IMR-90 (cell line): ENCODE results near the gene RMI2. TPM values are rescaled to one million over a fixed set of nuclear protein-coding genes. Genes with fewer than 3 reads are reported as not detected.

Source experiments
- ATAC-seq: fragments of 200-7000 bp; cut with Tn5 transposase; 2 replicates; pipeline ENCODE4 v1.9.1; 2020; ENCODE audit warnings: low read depth, mild to moderate bottlenecking, moderate library complexity
- BruUV-seq: library from RNA; stranded (reverse); fragments of 400-500 nt; replicated peaks from 2 replicates; lab custom pipeline; 2021; lab: Mats Ljungman, UMichigan
- CTCF ChIA-PET: fragments of 300-600 bp; formaldehyde crosslinking; extraction: SDS; loops from one replicate; lab custom pipeline; 2021; ENCODE audit warnings: antibody characterized with exemption; lab: Yijun Ruan, JAX
- POLR2A ChIA-PET: fragments of 300-600 bp; sonication (Branson Sonifier 250); formaldehyde crosslinking; loops from one replicate; lab custom pipeline; 2022; ENCODE audit warnings: antibody characterized with exemption; ENCODE audit not compliant: unreplicated experiment; lab: Charles Lee
- DNase-seq: peaks from one replicate; pipeline ENCODE4 v3.0.0; 2013
- H2AFZ ChIP-seq: replicated peaks from 2 replicates; pipeline ENCODE3; 2013; ENCODE audit warnings: low read length, mild to moderate bottlenecking; ENCODE audit not compliant: poor library complexity
- H2AK5ac ChIP-seq: 2 replicates; pipeline ENCODE4 v1.6.1; 2013; ENCODE audit warnings: low read depth, low read length, inconsistent platforms
- H2AK9ac ChIP-seq: replicated peaks from 2 replicates; pipeline ENCODE3; 2013; ENCODE audit warnings: mild to moderate bottlenecking, low read depth, low read length, moderate library complexity; ENCODE audit not compliant: poor library complexity
- H2BK120ac ChIP-seq: 2 replicates; pipeline ENCODE4 v1.6.1; 2013; ENCODE audit warnings: low read depth, low read length, inconsistent platforms
- H2BK15ac ChIP-seq: 3 replicates; pipeline ENCODE4 v1.6.1; 2013; ENCODE audit warnings: low read depth, low read length, inconsistent platforms
- H2BK20ac ChIP-seq: 2 replicates; pipeline ENCODE4 v1.6.1; 2013; ENCODE audit warnings: low read depth, mild to moderate bottlenecking, inconsistent platforms, low read length, moderate library complexity
- H2BK5ac ChIP-seq: 2 replicates; pipeline ENCODE4 v1.6.1; 2013; ENCODE audit warnings: mild to moderate bottlenecking, low read depth, low read length, inconsistent platforms; ENCODE audit not compliant: poor library complexity, severe bottlenecking
- H3K14ac ChIP-seq: replicated peaks from 2 replicates; pipeline ENCODE4 v1.6.1; 2013; ENCODE audit warnings: low read depth, low read length, inconsistent platforms
- H3K18ac ChIP-seq: 2 replicates; pipeline ENCODE4 v1.6.1; 2013; ENCODE audit warnings: low read depth, low read length, control low read depth
- H3K23ac ChIP-seq: 2 replicates; pipeline ENCODE4 v1.6.1; 2013; ENCODE audit warnings: low read depth, low read length, inconsistent platforms
- H3K27ac ChIP-seq: 2 replicates; pipeline ENCODE4 v1.5.1; 2013; ENCODE audit warnings: mild to moderate bottlenecking, control low read depth, low read length; ENCODE audit not compliant: insufficient read depth
- H3K27me3 ChIP-seq: 2 replicates; pipeline ENCODE4 v1.6.1; 2013; ENCODE audit warnings: low read length; ENCODE audit not compliant: control insufficient read depth, insufficient read depth
- H3K36me3 ChIP-seq: 2 replicates; pipeline ENCODE4 v1.6.1; 2013; ENCODE audit warnings: low read length, mixed read lengths; ENCODE audit not compliant: control insufficient read depth, insufficient read depth
- H3K4ac ChIP-seq: 2 replicates; pipeline ENCODE4 v1.6.1; 2013; ENCODE audit warnings: low read depth, low read length, inconsistent platforms
- H3K4me1 ChIP-seq: 2 replicates; pipeline ENCODE4 v1.6.1; 2013; ENCODE audit warnings: low read length, mixed read lengths; ENCODE audit not compliant: control insufficient read depth, insufficient read depth
- H3K4me2 ChIP-seq: 2 replicates; pipeline ENCODE4 v1.6.1; 2013; ENCODE audit warnings: low read depth, mild to moderate bottlenecking, control low read depth, low read length, moderate library complexity
- H3K4me3 ChIP-seq: 2 replicates; pipeline ENCODE4 v1.5.1; 2013; ENCODE audit warnings: low read depth, mild to moderate bottlenecking, control low read depth, low read length, moderate library complexity; ENCODE audit not compliant: insufficient read depth
- H3K56ac ChIP-seq: 2 replicates; pipeline ENCODE4 v1.6.1; 2013; ENCODE audit warnings: low read length, inconsistent platforms; ENCODE audit not compliant: insufficient read depth; ENCODE audit errors: extremely low read depth
- H3K79me1 ChIP-seq, 2 experiments: 2 replicates each; pipeline ENCODE4 v1.6.1; 2013; ENCODE audit warnings: low read length in 2 of 2, inconsistent platforms in 1 of 2, low read depth in 1 of 2
- H3K9ac ChIP-seq: 2 replicates; pipeline ENCODE4 v1.6.1; 2013; ENCODE audit warnings: low read depth, low read length, control low read depth
- H3K9me1 ChIP-seq: 2 replicates; pipeline ENCODE4 v1.6.1; 2013; ENCODE audit warnings: low read length, inconsistent platforms; ENCODE audit not compliant: insufficient read depth
- H3K9me3 ChIP-seq: 2 replicates; pipeline ENCODE4 v1.6.1; 2013; ENCODE audit warnings: low read length; ENCODE audit not compliant: control insufficient read depth, insufficient read depth
- H4K20me1 ChIP-seq: 2 replicates; pipeline ENCODE4 v1.6.1; 2013; ENCODE audit warnings: low read length, inconsistent platforms; ENCODE audit not compliant: insufficient read depth
- H4K5ac ChIP-seq: 2 replicates; pipeline ENCODE4 v1.6.1; 2013; ENCODE audit warnings: mild to moderate bottlenecking, low read depth, low read length, control low read depth
- H4K8ac ChIP-seq, 2 experiments: 2 replicates each; pipeline ENCODE4 v1.6.1; 2013; ENCODE audit warnings: low read depth in 2 of 2, low read length in 2 of 2, control low read depth in 1 of 2, inconsistent platforms in 1 of 2
- H4K91ac ChIP-seq: 2 replicates; pipeline ENCODE4 v1.6.1; 2013; ENCODE audit warnings: low read depth, low read length, inconsistent platforms; ENCODE audit not compliant: insufficient read depth
- MAZ ChIP-seq: IDR thresholded peaks from 2 replicates; pipeline ENCODE4 v1.6.1; 2012; ENCODE audit warnings: low read depth, mild to moderate bottlenecking, low read length, improper control_type of control experiment, moderate library complexity, borderline replicate concordance
- NFE2L2 ChIP-seq: fragments of 150-350 bp; IDR thresholded peaks from 2 replicates; pipeline ENCODE4 v1.6.1; 2016; ENCODE audit warnings: low read depth, mild to moderate bottlenecking, low read length
- RAD21 ChIP-seq: IDR thresholded peaks from 2 replicates; pipeline ENCODE4 v1.6.1; 2012; ENCODE audit warnings: low read length, improper control_type of control experiment
- RCOR1 ChIP-seq: IDR thresholded peaks from 2 replicates; pipeline ENCODE4 v1.6.1; 2012; ENCODE audit warnings: mild to moderate bottlenecking, low read length, improper control_type of control experiment; ENCODE audit not compliant: insufficient replicate concordance
- WGBS, 2 experiments: methylation state at CpG; one replicate each; pipeline versions ENCODE4 v1.1.5 to v1.1.7; 2013; ENCODE audit warnings: missing lambda C conversion rate in 2 of 2; ENCODE audit not compliant: insufficient read length in 1 of 2; ENCODE audit errors: extremely low coverage in 2 of 2; 5-methylcytosine and 5-hydroxymethylcytosine counted together
- dilution Hi-C: fragments of 300-500 bp; cut with HindIII; formaldehyde crosslinking; loops from one replicate; pipeline ENCODE4 v1.14.3; 2018; ENCODE audit warnings: low sequenced_read_pairs; ENCODE audit not compliant: unreplicated experiment
- in situ Hi-C: fragments of 300-500 bp; cut with MboI; formaldehyde crosslinking; loops from 3 replicates; pipeline ENCODE4 v1.14.3; 2019; ENCODE audit warnings: low sequenced_read_pairs, inconsistent platforms, mixed read lengths
- intact Hi-C: fragments of 100-400 bp; cut with micrococcal nuclease; formaldehyde crosslinking; loops from 2 replicates; pipeline ENCODE4 v1.10.0; 2022
- polyA plus RNA-seq, 3 experiments: library from polyadenylated mRNA; depleted of rRNA; stranded (reverse); fragments of >200 nt; gene quantifications; 2 replicates each; pipeline ENCODE4 v1.2.3, GENCODE V29; 2012; ENCODE audit warnings: low replicate concordance in 1 of 3
- total RNA-seq: library from RNA; depleted of rRNA; stranded (reverse); fragments of >200 nt; gene quantifications from 2 replicates; pipeline ENCODE4 v1.2.3, GENCODE V29; 2012
- TF ChIP-seq, protein P1 (sequence below): fragments of 150-350 bp; IDR thresholded peaks from 2 replicates; pipeline ENCODE4 v1.6.1; 2016; ENCODE audit warnings: low read depth, mild to moderate bottlenecking, low read length, moderate library complexity, borderline replicate concordance

The RMI2 gene
- total and polyA plus RNA-seq, 2 of the 4 experiments (the other 2 are of a cell fraction), result 3.2 to 5.6 TPM

DNA sequence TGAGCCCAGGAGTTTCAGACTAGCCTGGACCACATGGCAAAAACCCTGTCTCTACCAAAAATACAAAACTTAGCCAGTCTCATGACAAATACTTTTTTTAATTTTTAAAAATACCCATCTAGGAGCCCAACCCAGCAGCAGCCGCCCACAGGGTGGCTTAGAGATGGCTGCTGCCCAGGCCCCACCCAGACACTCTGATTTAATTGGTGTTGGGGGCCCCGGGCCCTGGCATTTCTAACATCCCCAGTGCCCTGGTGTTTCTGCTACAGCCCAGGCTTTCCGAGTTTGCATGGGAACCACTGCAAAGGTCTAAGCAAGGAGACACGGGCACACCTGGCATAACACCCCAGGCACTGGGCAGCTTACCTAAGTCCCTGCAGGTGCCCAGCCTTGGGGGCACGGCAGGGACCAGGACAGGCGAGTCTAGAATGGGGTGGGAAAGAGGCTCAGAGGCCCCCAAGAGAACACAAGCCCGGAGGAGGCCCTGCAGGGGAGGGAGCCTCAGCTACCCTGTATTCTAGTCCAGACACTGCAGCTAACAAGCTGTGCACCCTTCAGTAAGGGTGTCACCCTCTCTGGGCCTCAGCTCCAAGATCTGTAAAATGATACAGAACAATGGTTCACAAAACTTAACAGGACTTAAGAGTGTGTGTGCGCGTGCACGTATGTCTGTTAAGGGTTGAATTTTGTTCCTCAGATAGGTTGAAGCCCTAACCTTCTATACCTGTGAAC is 48.8 kb downstream of the RMI2 start:
- H4K91ac ChIP-seq, result no peak overlapping the region
- H4K20me1 ChIP-seq, result no peaks in the 10 kb centered on the region
- H3K9me3 ChIP-seq, result no peaks in the 10 kb centered on the region
- in situ Hi-C loops (no loop called here), intact Hi-C loops (loop anchor here (10.0 kb wide), 1 partner anchor 671 kb away; no protein-coding TSS in a partner anchor), dilution Hi-C loops (no loop called here)
- H3K18ac ChIP-seq, result no peak overlapping the region
- H3K4me1 ChIP-seq, result peaks cover 6% of the 10 kb centered on the region; the same call in 1 of the 2 replicates
- no peak overlapping the region for H2BK15ac ChIP-seq
- no peak overlapping the region for H3K4me2 ChIP-seq
- H2AK5ac ChIP-seq, result no peak overlapping the region
- H3K56ac ChIP-seq, result no peak overlapping the region
- TF ChIP-seq NFE2L2 (no peak), RAD21 (no peak), MAZ (no peak), RCOR1 (no peak)
- TF ChIP-seq, protein P1, sequence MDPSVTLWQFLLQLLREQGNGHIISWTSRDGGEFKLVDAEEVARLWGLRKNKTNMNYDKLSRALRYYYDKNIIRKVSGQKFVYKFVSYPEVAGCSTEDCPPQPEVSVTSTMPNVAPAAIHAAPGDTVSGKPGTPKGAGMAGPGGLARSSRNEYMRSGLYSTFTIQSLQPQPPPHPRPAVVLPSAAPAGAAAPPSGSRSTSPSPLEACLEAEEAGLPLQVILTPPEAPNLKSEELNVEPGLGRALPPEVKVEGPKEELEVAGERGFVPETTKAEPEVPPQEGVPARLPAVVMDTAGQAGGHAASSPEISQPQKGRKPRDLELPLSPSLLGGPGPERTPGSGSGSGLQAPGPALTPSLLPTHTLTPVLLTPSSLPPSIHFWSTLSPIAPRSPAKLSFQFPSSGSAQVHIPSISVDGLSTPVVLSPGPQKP, result no peak
- no peak overlapping the region for H3K9ac ChIP-seq
- 100% methylated on average over 1 of the region's 10 CpGs; no CpG with 5 or more reads in 1 of the 2 experiments for WGBS, 2 experiments
- H3K9me1 ChIP-seq, result no peaks in the 10 kb centered on the region
- no peak overlapping the region for H2AK9ac ChIP-seq
- no peak overlapping the region for H3K14ac ChIP-seq
- ChIA-PET CTCF (no interaction called here), POLR2A (no interaction called here)
- no peak overlapping the region for H2BK5ac ChIP-seq
- DNase-seq (no peak), ATAC-seq (no peak)
- H2AFZ ChIP-seq, result no peak overlapping the region
- BruUV-seq, result no TSS peak
- H3K23ac ChIP-seq, result no peak overlapping the region
- H4K5ac ChIP-seq, result no peak overlapping the region
- peaks cover 2% of the 10 kb centered on the region; the same call in 1 of the 2 replicates for H3K27me3 ChIP-seq
- no peak overlapping the region for H2BK20ac ChIP-seq
- H3K27ac ChIP-seq, result no peak overlapping the region
- H3K4ac ChIP-seq, result no peak overlapping the region
- no peaks in the 10 kb centered on the region for H3K36me3 ChIP-seq
- H4K8ac ChIP-seq, result no peak overlapping the region
- H3K79me1 ChIP-seq, result no peaks in the 10 kb centered on the region
- H3K4me3 ChIP-seq, result no peak overlapping the region
- H2BK120ac ChIP-seq, result no peak overlapping the region
